Fibroblast of lung (primary cell): ENCODE data around the gene CCDC190. TPM values are rescaled to one million over a fixed set of nuclear protein-coding genes. Genes with fewer than 3 reads are reported as not detected.
"Not testable (repeated sequence)": the region's sequence is repeated elsewhere in the genome, so short reads cannot be mapped to it uniquely, and the experiment has no call there.

Experiments
- DNase-seq, 2 donors: peaks; one replicate each; pipeline versions ENCODE4 v3.0.0 to v3.0.0-alpha.2; 2010; ENCODE audit warnings: low read depth in 2 of 2
- H2AFZ ChIP-seq: 2 replicates; pipeline ENCODE4 v1.5.1; 2012; ENCODE audit warnings: low read length, control low read depth, inconsistent platforms
- H3K27ac ChIP-seq: 2 replicates; pipeline ENCODE4 v1.5.1; 2011; ENCODE audit warnings: low read length, control low read depth; ENCODE audit not compliant: insufficient read depth
- H3K27me3 ChIP-seq: 2 replicates; pipeline ENCODE4 v1.5.1; 2011; ENCODE audit warnings: mild to moderate bottlenecking, low read length; ENCODE audit not compliant: control insufficient read depth, insufficient read depth
- H3K36me3 ChIP-seq: 2 replicates; pipeline ENCODE4 v1.5.1; 2011; ENCODE audit warnings: low read length; ENCODE audit not compliant: control insufficient read depth, insufficient read depth
- H3K4me1 ChIP-seq: 2 replicates; pipeline ENCODE4 v1.5.1; 2011; ENCODE audit warnings: low read length; ENCODE audit not compliant: control insufficient read depth, insufficient read depth; ENCODE audit errors: extremely low read depth
- H3K4me2 ChIP-seq: 2 replicates; pipeline ENCODE4 v1.5.1; 2011; ENCODE audit warnings: low read length, control low read depth; ENCODE audit not compliant: insufficient read depth; ENCODE audit errors: extremely low read depth
- H3K4me3 ChIP-seq, 4 experiments: fragments of 200-600 bp in 1 of 4; sonication (generic) in 1 of 4; replicated peaks in 1 of 4; 2 replicates each; pipeline ENCODE4 v1.5.1; 2011 to 2016; ENCODE audit warnings: low read length in 4 of 4, low read depth in 3 of 4, mild to moderate bottlenecking in 3 of 4, control low read depth in 2 of 4, inconsistent platforms in 1 of 4, mixed read lengths in 1 of 4; ENCODE audit not compliant: insufficient read depth in 1 of 4; ENCODE audit errors: control extremely low read depth in 1 of 4
- H3K79me2 ChIP-seq: 2 replicates; pipeline ENCODE4 v1.5.1; 2012; ENCODE audit warnings: mild to moderate bottlenecking, low read length, inconsistent platforms; ENCODE audit not compliant: control insufficient read depth, insufficient read depth
- H3K9ac ChIP-seq: 2 replicates; pipeline ENCODE4 v1.5.1; 2011; ENCODE audit warnings: mild to moderate bottlenecking, low read length, control low read depth; ENCODE audit not compliant: insufficient read depth
- H3K9me3 ChIP-seq: 2 replicates; pipeline ENCODE4 v1.5.1; 2012; ENCODE audit warnings: low read depth, low read length; ENCODE audit not compliant: control insufficient read depth, insufficient read depth
- H4K20me1 ChIP-seq: 2 replicates; pipeline ENCODE4 v1.5.1; 2011; ENCODE audit warnings: low read length; ENCODE audit not compliant: control insufficient read depth, insufficient read depth; ENCODE audit errors: extremely low read depth
- EZH2 ChIP-seq: IDR thresholded peaks from 2 replicates; pipeline ENCODE4 v1.5.1; 2012; ENCODE audit warnings: low read length, control low read depth, mild to moderate bottlenecking; ENCODE audit errors: missing control alignments
- polyA plus RNA-seq, 2 donors: library from polyadenylated mRNA; depleted of rRNA in 1 of 2; stranded (reverse) in 1 of 2; unstranded in 1 of 2; fragments of >200 nt; gene quantifications; 2 replicates each; pipeline ENCODE4 v1.2.1, GENCODE V29; 2011 to 2012; ENCODE audit warnings: missing spikeins in 1 of 2
- total RNA-seq: library from RNA; depleted of rRNA; stranded (reverse); fragments of >200 nt; gene quantifications from 2 replicates; pipeline ENCODE4 v1.2.1, GENCODE V29; 2014
- TF ChIP-seq, protein P1 (sequence below), 2 donors: IDR thresholded peaks in 1 of 2; conservative IDR thresholded peaks in 1 of 2; 1 replicate in 1 of 2; 2 replicates in 1 of 2; pipeline ENCODE4 v1.5.1; 2011 to 2012; ENCODE audit warnings: low read length in 2 of 2, control low read depth in 1 of 2, inconsistent platforms in 1 of 2, low read depth in 1 of 2, mild to moderate bottlenecking in 1 of 2

Gene CCDC190
- total and polyA plus RNA-seq, 2 donors (not counting 1 experiment from before 2014, with no cell fraction given), result 0.36 TPM; not detected in 1

DNA sequence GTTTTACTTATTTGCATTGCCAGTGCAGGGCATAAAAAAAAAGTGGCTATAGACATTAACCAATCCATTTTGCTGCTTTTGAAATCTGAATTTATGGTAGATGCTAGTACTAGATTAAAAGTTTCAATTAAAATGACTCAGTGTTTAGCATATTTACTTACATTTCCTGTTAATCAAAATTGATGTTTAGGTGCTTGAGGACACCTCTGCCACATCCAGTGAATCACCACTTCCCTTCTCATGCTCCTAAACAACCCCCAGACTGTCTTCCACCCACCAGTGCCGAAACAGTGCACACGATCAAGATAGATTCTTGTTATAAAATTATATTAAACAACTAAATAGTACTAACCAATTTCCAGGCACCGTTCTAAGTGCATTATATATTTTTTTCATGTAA lies 37.7 kb downstream of the CCDC190 start:
- no peaks in the 10 kb centered on the region for H3K36me3 ChIP-seq
- peaks cover 3% of the 10 kb centered on the region for H3K4me1 ChIP-seq
- H3K27ac ChIP-seq, result no peak overlapping the region
- no peak for DNase-seq
- no peak overlapping the region for H3K4me2 ChIP-seq
- H3K79me2 ChIP-seq, result no peaks in the 10 kb centered on the region
- no peaks in the 10 kb centered on the region for H3K27me3 ChIP-seq
- no peak overlapping the region for H3K4me3 ChIP-seq
- no peaks in the 10 kb centered on the region for H3K9me3 ChIP-seq
- no peak for TF ChIP-seq EZH2
- TF ChIP-seq, protein P1, sequence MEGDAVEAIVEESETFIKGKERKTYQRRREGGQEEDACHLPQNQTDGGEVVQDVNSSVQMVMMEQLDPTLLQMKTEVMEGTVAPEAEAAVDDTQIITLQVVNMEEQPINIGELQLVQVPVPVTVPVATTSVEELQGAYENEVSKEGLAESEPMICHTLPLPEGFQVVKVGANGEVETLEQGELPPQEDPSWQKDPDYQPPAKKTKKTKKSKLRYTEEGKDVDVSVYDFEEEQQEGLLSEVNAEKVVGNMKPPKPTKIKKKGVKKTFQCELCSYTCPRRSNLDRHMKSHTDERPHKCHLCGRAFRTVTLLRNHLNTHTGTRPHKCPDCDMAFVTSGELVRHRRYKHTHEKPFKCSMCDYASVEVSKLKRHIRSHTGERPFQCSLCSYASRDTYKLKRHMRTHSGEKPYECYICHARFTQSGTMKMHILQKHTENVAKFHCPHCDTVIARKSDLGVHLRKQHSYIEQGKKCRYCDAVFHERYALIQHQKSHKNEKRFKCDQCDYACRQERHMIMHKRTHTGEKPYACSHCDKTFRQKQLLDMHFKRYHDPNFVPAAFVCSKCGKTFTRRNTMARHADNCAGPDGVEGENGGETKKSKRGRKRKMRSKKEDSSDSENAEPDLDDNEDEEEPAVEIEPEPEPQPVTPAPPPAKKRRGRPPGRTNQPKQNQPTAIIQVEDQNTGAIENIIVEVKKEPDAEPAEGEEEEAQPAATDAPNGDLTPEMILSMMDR (conservative IDR thresholded peaks at IDR 0.05 in 1 of 2, IDR thresholded peaks at IDR 0.05 in 1 of 2; ENCODE audit: low read depth in 1 of 2, low read length in 2 of 2), result no peak
- no peak overlapping the region for H3K9ac ChIP-seq
- no peak overlapping the region for H2AFZ ChIP-seq
- no peaks in the 10 kb centered on the region for H4K20me1 ChIP-seq

DNA sequence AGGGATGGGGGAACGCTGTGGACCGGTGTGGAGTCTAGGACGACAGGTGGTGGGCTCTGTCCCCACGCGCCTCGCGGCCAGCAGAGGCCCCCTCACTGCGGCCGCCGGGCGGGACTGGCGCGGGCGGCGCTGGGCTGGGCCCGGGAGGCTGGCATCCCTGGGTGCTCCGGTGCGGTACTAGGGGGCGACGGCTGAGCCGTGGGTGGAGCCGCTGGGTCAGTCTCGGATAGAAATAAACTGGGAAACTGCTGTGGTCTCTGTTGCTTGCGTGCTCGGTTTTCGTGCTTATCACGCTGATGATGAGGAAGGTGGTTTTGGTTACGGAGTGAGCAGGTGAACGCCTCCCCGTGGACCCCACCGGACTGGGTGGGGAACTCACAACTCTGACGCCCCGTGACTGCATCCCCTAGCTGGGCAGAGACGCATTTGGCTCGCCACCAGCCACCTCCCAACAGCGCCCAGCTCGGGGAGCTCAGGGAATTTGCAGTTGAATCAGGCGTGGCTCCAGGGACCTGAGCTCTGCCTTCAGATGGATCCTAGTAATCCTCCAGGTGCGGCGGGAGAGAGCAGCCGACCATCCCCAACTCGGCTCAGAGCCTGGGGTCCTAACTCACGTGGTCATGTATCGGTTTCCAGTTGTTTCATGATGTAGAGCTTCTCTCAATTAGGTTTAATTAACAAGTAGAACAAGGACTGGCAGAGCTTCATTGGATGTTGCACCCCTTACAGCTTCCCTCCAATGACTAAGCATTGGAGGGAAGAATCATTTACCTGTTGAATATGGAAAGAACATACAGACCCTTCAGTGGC lies 38.4 kb downstream of the CCDC190 start:
- no peaks in the 10 kb centered on the region for H3K36me3 ChIP-seq
- H3K4me1 ChIP-seq, result peaks cover 3% of the 10 kb centered on the region
- no peaks in the 10 kb centered on the region for H4K20me1 ChIP-seq
- TF ChIP-seq EZH2, result no peak
- TF ChIP-seq, protein P1 (conservative IDR thresholded peaks at IDR 0.05 in 1 of 2, IDR thresholded peaks at IDR 0.05 in 1 of 2; ENCODE audit: low read depth in 1 of 2, low read length in 2 of 2), result peak; percentile 10 to 12
- no peaks in the 10 kb centered on the region for H3K79me2 ChIP-seq
- peak overlapping the region; percentile 93 for H2AFZ ChIP-seq
- H3K9ac ChIP-seq, result no peak overlapping the region
- no peaks in the 10 kb centered on the region for H3K27me3 ChIP-seq
- H3K4me2 ChIP-seq, result peak overlapping the region; percentile 84
- H3K9me3 ChIP-seq, result no peaks in the 10 kb centered on the region
- DNase-seq, result peak in 1 of 2 donors; percentile 13
- peak overlapping the region; percentile 55 to 58 (median 58) for H3K4me3 ChIP-seq
- H3K27ac ChIP-seq, result no peak overlapping the region

DNA sequence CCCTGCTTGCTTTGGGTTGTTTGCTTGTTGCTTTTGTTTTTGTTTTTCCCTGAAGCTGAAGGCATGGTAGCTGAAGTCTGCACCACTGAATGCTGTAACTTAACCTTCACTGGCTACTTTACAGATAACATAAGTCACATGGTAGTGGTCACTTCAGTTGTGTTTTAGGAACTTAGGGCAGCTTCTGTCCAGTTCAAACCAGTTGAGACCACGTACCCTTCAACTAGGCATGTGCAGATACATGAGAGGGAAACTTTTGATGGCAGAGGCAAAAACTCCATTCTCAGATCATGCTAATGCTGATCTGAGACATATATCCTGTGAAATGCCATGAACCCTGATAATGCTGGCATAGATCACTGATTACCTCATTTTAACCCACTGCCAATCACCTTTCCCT lies 42.3 kb downstream of the CCDC190 start:
- not testable (repeated sequence) for H3K36me3 ChIP-seq, DNase-seq

DNA sequence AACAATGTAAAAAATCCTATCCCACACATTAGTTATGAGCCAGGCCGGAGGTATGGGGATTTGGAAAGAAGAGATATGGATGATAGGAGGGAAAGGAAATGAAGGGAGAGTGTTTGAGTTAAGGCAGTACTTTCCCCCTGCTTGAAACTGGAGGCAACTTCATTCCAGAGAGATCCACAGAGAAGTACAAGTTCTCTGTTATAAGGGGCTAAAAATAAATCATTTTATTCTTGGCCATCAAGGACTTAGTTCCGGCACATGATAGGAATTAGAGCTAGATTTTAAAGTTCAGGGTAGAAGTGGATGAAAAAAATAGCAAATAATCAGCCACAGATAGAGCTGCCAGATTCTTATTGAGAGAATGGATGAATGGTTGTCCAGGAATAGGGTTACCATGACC lies 42.8 kb downstream of the CCDC190 start:
- H3K9ac ChIP-seq, H2AFZ ChIP-seq, H3K4me3 ChIP-seq, H3K27me3 ChIP-seq, H4K20me1 ChIP-seq, DNase-seq, H3K27ac ChIP-seq, H3K4me1 ChIP-seq, H3K4me2 ChIP-seq, H3K9me3 ChIP-seq, H3K36me3 ChIP-seq, H3K79me2 ChIP-seq: not testable (repeated sequence)

More for the DNA sequence above, 42.3 kb downstream of the CCDC190 start:
- H3K9me3 ChIP-seq, H3K4me1 ChIP-seq, H2AFZ ChIP-seq, H3K9ac ChIP-seq, H3K27me3 ChIP-seq, H3K4me3 ChIP-seq, H3K4me2 ChIP-seq, H4K20me1 ChIP-seq, H3K79me2 ChIP-seq, H3K27ac ChIP-seq: not testable (repeated sequence)

DNA sequence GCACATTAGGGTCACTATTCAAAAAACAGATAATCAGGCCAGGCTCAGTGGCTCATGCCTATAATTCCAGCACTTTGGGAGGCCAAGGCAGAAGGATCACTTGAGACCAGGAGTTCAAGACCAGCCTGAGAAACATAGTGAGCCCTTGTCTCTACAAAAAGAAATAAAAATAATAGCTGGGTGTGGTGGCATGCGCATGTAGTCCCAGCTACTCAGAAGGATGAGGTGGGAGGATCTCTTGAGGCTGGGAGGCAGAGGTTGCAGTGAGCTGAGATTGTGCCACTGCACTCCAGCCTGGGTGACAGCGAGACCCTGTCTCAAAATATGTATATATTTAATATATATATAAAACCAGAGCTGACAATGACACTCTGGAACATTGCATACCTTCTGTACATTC lies 48.6 kb downstream of the CCDC190 start:
- not testable (repeated sequence) for H3K4me3 ChIP-seq, DNase-seq, H3K27me3 ChIP-seq, H3K27ac ChIP-seq, H3K4me2 ChIP-seq, H2AFZ ChIP-seq, H4K20me1 ChIP-seq, H3K36me3 ChIP-seq, H3K4me1 ChIP-seq, H3K79me2 ChIP-seq, H3K9me3 ChIP-seq, H3K9ac ChIP-seq
